Thoracic aorta (tissue), 2 donors: Measurements from ENCODE around the gene PARD6G. TPM values are rescaled to one million over a fixed set of nuclear protein-coding genes. Genes with fewer than 3 reads are reported as not detected.

ENCODE experiments used
- ATAC-seq: fragments of 150-250 bp; one replicate; pipeline ENCODE4 v1.8.0; 2017; ENCODE audit warnings: low read depth; ENCODE audit not compliant: insufficient number of reproducible peaks, low FRiP score
- DNase-seq: peaks from one replicate; pipeline ENCODE4 v3.0.0-alpha.2; 2020; ENCODE audit warnings: low spot score
- H3K27ac ChIP-seq, 2 donors: fragments of 200-600 bp; sonication (generic); 1 replicate in 1 of 2; 2 replicates in 1 of 2; pipeline ENCODE4 v1.5.1; 2016; ENCODE audit warnings: mild to moderate bottlenecking in 2 of 2, moderate library complexity in 2 of 2
- H3K27me3 ChIP-seq: fragments of 200-600 bp; sonication (generic); replicated peaks from 2 replicates; pipeline ENCODE4 v1.6.0; 2016; ENCODE audit warnings: mild to moderate bottlenecking; ENCODE audit not compliant: insufficient read depth
- H3K36me3 ChIP-seq: fragments of 200-600 bp; sonication (generic); one replicate; pipeline ENCODE4 v1.5.1; 2016
- H3K4me1 ChIP-seq, 2 donors: fragments of 200-600 bp; sonication (generic); 1 replicate in 1 of 2; 2 replicates in 1 of 2; pipeline versions ENCODE4 v1.5.1 to v1.6.0; 2016; ENCODE audit warnings: low read depth in 2 of 2, mild to moderate bottlenecking in 1 of 2; ENCODE audit not compliant: control insufficient read depth in 1 of 2
- H3K4me3 ChIP-seq: fragments of 200-600 bp; sonication (generic); 2 replicates; pipeline ENCODE4 v1.5.1; 2016; ENCODE audit warnings: mild to moderate bottlenecking
- H3K9me3 ChIP-seq: fragments of 200-600 bp; sonication (generic); 2 replicates; pipeline ENCODE4 v1.5.1; 2016
- CTCF ChIP-seq: fragments of 200-600 bp; sonication (generic); IDR thresholded peaks from one replicate; pipeline ENCODE4 v1.5.1; 2019; ENCODE audit warnings: antibody characterized with exemption
- total RNA-seq, 2 donors: library from RNA; depleted of rRNA; stranded (reverse); fragments of >200 nt; gene quantifications; one replicate each; pipeline versions ENCODE4 v1.1.0 to v1.2.3, GENCODE V29; 2016

PARD6G gene
- total RNA-seq, 2 donors from 2014 or later = 3.0 to 4.8 TPM

DNA sequence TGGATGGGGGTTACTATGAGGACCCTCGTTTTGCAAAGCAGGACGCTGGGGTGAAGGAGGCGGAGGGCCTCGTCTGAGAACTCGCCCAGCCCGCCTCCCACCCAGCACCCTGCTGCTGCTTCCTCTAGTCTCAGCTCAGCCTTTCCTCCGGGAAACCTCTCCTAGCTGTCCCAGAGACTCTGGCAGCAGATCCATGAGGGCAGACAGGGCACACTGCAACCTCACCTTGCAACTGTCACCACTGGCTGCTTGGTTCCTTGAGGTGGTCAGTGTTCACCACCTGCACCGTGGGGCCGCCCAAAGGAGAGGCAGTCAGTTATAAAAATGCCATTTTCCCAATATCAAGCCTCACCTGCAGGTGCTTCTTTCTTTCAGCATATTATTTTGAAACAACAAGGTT is 45.6 kb downstream of the PARD6G start:
- Histone ChIP-seq H3K27me3 (no peaks in the 10 kb centered on the region), H3K4me1 (no peaks in the 10 kb centered on the region), H3K9me3 (no peaks in the 10 kb centered on the region), H3K4me3 (no peak overlapping the region), H3K27ac (no peak overlapping the region), H3K36me3 (no peaks in the 10 kb centered on the region)
- no peak for TF ChIP-seq CTCF
- no peak for ATAC-seq
- no peak for DNase-seq

- Histone ChIP-seq H3K9me3 (no peaks in the 10 kb centered on the region), H3K4me1 (no peaks in the 10 kb centered on the region), H3K36me3 (no peaks in the 10 kb centered on the region), H3K27me3 (no peaks in the 10 kb centered on the region), H3K4me3 (no peak overlapping the region), H3K27ac (no peak overlapping the region)
- no peak for DNase-seq
- ATAC-seq = no peak
- TF ChIP-seq CTCF = no peak
Measured at GRCh38 chr18:80200932-80201672, 46.2 kb downstream of the PARD6G start.

DNA sequence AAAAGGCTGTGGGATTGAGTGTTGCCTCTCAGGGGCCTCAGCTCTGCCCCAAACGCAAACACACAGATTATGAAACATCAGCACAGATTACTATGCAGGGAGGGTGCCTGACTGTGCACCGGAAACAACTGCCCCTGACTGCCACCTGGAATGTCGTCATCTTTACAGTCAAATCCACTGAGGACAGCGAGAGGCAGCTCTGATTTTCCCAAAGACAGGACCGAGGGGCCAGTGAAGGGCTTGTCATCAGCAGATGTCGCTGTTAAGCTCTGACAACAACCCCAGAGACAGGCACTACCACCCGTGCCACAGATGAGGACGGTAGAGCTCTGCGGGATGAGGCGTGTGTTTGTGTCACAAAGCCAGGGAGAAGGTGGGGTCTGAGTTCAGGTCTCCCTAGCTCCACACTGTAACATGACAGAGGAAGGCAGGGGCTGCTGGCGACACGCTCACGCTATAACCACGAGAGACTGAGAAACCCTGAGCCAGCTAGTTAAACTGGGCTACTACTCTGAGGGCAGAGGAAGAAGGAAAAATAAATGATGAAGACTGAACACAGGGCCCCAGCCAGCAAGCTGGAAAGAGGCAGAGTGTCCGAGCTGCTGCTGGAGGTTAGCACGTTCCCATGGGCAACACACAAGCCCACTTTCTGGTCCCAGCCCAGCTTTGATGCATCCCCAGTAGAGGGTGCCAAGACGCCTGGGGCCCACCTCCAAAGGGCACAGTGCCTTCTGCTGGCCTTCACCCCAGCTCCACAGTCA is 47.0 kb downstream of the PARD6G start:
- Histone ChIP-seq H3K36me3 (no peaks in the 10 kb centered on the region), H3K27ac (no peak overlapping the region), H3K27me3 (no peaks in the 10 kb centered on the region), H3K9me3 (no peaks in the 10 kb centered on the region), H3K4me3 (no peak overlapping the region), H3K4me1 (no peaks in the 10 kb centered on the region)
- ATAC-seq = no peak
- no peak for DNase-seq
- TF ChIP-seq CTCF = no peak

DNA sequence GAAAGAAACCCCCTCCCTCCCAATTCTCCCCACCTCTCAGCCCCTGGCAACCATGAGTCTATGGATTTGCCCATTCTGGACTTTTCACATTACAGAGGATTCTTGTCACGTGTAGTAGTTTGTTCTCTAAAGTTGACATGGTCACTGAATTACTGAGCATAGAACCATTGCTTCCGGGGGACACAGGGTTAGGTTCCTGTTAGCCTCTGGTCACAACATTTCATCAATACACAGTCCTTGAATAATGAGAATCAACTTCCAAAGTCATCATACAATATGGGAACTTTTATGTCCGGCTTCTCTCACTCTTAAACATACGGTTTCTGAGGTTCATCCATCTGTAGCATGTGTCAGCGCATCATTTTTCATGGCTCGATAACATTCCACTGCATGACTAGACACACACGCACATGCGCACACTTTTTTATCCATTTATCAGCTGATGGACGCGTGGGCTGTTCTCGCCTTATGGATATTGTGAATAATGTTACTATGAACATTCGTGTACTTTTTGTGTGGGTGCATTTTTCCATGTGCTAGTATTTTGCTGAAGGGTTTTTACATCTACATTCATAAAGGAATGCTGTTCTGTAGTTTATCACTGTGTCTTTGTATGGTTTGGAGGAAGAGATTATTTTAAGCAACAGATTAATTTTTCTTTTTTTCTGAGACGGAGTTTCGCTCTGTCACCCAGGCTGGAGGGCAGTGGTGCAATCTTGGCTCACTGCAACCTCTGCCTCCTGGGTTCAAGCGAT is 48.1 kb downstream of the PARD6G start:
- H3K27me3 ChIP-seq = no peaks in the 10 kb centered on the region
- DNase-seq = no peak
- ATAC-seq = no peak
- H3K9me3 ChIP-seq = no peaks in the 10 kb centered on the region
- no peak for TF ChIP-seq CTCF
- no peaks in the 10 kb centered on the region for H3K36me3 ChIP-seq
- no peak overlapping the region for H3K27ac ChIP-seq
- no peaks in the 10 kb centered on the region for H3K4me1 ChIP-seq
- H3K4me3 ChIP-seq = no peak overlapping the region

GRCh38 chr18:80198391-80198790 is 48.9 kb downstream of the PARD6G start:
- Histone ChIP-seq H3K4me1 (no peaks in the 10 kb centered on the region), H3K27ac (no peak overlapping the region), H3K36me3 (no peaks in the 10 kb centered on the region), H3K27me3 (no peaks in the 10 kb centered on the region), H3K4me3 (no peak overlapping the region), H3K9me3 (no peaks in the 10 kb centered on the region)
- no peak for TF ChIP-seq CTCF
- no peak for DNase-seq
- no peak for ATAC-seq
